Keratinocyte (primary cell): Measurements from ENCODE around the gene ADCY5.

Source experiments
- CTCF ChIP-seq, 3 experiments: IDR thresholded peaks in 1 of 3; conservative IDR thresholded peaks in 1 of 3; optimal IDR thresholded peaks in 1 of 3; 2 replicates in 2 of 3; 3 replicates in 1 of 3; pipeline versions ENCODE3 to v1.5.1; 2011; ENCODE audit warnings: low read length in 3 of 3, mild to moderate bottlenecking in 3 of 3, moderate library complexity in 2 of 3, control low read depth in 1 of 3, inconsistent platforms in 1 of 3; ENCODE audit not compliant: insufficient read depth in 2 of 3; ENCODE audit errors: extremely low read depth in 1 of 3
- EZH2 ChIP-seq: IDR thresholded peaks from one replicate; pipeline ENCODE4 v1.6.1; 2012; ENCODE audit warnings: inconsistent platforms, mild to moderate bottlenecking, low read length, moderate library complexity

GRCh38 chr3:123331651-123332050, 117.2 kb downstream of the ADCY5 start:
- no peak for TF ChIP-seq CTCF (optimal IDR thresholded peaks at IDR 0.05 in 1 of 3, IDR thresholded peaks at IDR 0.05 in 1 of 3, conservative IDR thresholded peaks at IDR 0.05 in 1 of 3; ENCODE audit: extremely low read depth in 1 of 3, insufficient read depth in 2 of 3, low read length in 3 of 3)
- no peak for TF ChIP-seq EZH2
